Activated CD4-positive, alpha-beta T cell treated with anti-CD3 and anti-CD28 coated beads, Interleukin-2, Interleukin-6, amounts not matched to agents 100 ng/mL and 50 ng/mL, durations not matched to agents 16 hours and 8 hours (primary cell): Measurements from ENCODE around the gene KLK6.

Experiments used
- DNase-seq: peaks from one replicate; pipeline ENCODE4 v3.0.0-alpha.2; 2020

KLK6 gene

DNA sequence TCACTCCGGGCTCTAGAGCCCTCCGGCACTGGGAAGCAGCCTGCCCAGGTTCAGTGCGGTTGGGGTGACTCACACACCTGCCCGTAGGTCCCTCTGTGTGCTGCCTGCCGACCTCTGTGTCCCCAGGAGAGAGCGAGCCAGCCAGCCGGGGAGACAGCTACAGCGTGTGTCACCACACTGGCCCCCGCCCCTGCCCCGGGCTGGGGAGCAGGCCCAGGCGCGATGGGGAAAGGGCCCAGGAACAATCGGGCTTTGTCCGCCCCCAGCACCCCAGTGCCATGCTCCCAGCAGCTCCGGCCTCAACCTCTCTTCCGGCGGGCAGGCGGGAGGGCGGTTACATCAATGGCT lies at the start of gene KLK6:
Gene KLK6 (minus strand): TSS at position 179 of the 348 bp plus-strand sequence. CDS start 1,487 bp downstream, outside the sequence.
- no peak for DNase-seq

- DNase-seq: no peak
Observed at GRCh38 chr19:51018745-51019543, 49.6 kb upstream of the KLK6 start.

- DNase-seq: peak; percentile 19
Observed at GRCh38 chr19:51016798-51017683, 47.6 kb upstream of the KLK6 start.

- DNase-seq: no peak
Observed at GRCh38 chr19:51015691-51016267, 46.4 kb upstream of the KLK6 start.

DNA sequence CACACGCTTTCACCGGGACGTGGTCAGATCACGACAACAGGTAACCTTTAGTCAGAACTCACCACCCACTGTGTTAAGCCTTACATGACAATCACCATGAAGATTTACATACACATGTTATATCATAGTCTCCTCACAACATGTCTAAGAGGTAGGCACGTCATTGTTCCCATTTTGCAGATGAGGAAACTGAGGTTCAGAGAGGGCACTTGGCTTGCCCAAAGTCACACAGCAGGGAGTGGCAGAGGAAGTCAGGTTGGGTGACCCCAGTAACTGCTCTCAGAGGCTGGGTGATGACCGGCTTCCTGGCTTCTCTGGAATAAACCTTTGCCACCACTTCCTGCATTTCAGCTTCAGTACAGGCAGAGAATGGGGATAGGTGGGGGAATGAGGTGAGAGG lies 44.9 kb upstream of the KLK6 start:
- DNase-seq: no peak

DNA sequence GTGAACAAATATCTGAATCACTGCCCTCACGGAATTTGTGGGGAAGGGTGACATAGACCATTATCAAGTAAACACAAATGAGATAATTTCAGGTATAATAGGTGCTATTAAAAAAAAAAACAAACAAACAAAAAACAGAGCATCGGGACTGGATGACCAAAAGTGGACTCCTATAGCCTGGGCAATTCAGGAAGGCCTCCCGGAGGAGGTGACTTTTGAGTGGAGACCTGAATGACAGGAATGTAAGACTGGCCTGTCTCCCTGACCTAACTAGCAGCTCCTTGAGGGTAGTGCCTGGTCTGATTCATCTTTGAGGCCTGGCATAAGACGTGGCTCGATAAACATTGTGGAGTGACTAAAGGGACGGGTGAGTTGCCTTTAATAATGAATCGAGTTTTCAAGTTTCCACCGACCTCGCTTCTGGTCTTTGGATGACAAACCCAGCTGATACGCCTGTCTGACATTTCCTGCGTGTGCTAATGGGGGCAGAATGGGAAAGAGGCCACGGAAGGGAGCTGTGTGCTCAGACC lies 43.3 kb upstream of the KLK6 start:
- no peak for DNase-seq

DNA sequence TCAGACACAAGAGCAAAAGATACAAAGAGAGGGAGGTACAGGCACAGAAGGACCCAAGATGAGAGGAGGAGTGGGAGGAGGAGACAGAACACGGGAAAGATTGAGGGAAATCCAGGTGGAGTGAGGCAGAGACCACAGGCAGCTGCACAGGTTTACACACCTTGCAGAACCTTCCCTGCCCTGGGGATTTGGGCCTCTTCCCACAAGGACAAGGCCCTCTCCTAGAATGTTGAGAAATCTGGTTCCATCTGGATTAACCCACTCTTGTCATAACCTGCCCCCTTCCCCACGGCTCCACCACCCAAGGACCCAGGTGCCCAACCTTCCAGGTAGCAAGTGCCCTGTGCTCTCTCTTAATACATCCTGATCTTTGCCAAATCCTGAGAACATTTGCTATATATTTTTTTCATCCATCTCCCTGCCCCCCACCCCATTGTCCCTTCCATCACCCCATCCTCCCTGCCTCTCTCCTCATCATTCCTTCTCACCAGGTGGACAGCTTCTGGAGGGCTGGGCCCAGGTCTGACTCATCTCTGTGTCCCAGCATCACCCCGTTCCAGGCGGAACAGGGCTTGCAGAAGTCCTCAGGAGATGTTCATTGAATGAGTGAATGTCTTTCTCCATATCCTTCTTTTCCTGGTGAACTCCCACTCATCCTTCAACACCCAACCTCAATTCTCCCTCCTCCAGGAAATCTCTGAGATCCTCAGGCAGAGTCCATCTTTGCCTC lies 40.8 kb upstream of the KLK6 start:
- no peak for DNase-seq

GRCh38 chr19:51009061-51009891 lies 39.9 kb upstream of the KLK6 start:
- DNase-seq: no peak

- DNase-seq: no peak
Observed at GRCh38 chr19:51007488-51007887, 38.1 kb upstream of the KLK6 start.

DNA sequence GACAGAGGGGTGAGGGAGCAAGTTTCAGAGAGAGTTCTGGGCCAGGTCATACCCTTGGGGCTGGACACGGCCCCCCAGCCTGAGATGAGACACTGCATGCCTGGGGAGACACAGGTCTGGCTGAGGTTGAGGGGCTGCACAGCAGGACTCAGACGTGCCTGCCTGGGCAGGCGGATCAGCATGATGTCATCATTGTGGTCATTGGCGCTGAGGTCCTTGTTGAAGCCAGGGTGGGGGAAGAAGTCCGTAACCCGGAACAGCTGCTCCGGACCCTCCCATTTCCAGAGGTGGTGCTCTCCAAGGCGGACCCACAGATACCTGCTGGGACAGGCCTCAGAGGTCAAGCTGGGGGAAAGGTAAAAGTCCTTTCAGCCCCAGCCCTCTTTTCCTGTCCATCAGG lies 37.0 kb upstream of the KLK6 start:
- DNase-seq: no peak

GRCh38 chr19:51005248-51005647 lies 35.9 kb upstream of the KLK6 start:
- DNase-seq: no peak

GRCh38 chr19:51003316-51003715 lies 33.9 kb upstream of the KLK6 start:
- no peak for DNase-seq

DNA sequence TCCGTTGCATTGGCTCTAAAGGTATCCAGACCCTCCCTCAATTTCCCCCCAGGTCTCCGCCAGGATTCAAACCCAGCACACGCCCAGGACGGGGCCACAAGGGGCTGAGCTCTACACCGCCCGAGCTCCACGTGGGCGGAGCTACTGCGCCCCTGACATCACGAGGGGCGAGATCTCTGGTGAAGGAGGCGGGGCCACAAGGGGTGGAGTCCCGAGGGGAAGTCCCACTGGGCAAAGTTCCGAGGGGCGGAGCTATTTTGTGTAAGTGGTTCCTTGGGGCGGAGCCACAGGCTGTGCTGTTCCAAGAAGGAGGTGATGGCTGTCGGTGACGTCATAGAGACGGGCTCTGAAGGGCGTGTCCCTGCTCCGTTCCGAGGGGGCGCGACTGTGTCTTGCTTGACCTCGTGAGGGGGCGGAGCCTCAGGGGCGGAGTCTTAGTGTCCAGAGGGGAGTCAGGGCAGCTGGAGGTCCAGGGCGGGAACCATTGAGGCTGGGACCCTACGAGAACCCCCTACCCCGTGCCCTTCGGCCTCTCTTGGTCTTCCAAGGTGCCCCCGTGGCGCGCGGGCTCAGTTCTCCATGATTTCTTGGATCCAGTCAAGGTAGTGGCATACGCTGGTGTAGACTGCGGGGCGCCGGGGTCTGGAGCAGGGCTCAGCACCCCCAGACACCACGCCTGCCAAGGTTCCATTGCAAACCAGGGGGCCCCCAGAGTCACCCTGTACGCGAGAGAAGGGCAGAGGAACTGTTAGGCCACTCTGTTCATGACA lies 33.3 kb upstream of the KLK6 start:
- DNase-seq: peak; percentile 53

DNA sequence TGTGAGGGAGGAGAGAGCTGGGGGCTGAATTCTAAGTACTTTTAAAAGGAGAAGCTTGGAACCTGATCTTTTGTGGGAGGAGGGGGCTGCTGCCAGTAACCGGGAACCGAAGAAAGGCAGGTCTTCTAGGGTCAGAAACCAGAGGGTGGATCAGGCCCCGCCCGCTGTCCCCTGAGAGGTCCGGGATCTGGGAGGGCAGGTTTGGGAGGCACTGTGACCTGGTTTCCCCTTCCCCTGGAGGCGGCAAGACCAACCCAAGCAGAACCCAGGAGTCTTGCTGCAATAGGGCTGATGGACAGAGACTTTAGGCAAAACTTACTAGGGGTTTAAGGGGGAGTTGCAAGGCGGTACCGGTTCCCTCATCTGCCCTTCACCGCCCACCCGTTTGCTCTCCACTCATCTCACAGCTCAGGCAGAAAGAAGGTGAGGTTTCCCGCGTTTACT lies 32.7 kb upstream of the KLK6 start:
- no peak for DNase-seq

GRCh38 chr19:51001515-51001914 lies 32.1 kb upstream of the KLK6 start, which contains the start of gene KLK8:
TSS of gene KLK8 (minus strand) at chr19:51001604. CDS start at chr19:51001167, 437 bp downstream.
- DNase-seq: no peak

GRCh38 chr19:51000981-51001380 lies 31.6 kb upstream of the KLK6 start:
- DNase-seq: no peak

- no peak for DNase-seq
Observed at GRCh38 chr19:51000426-51000825, 31.0 kb upstream of the KLK6 start.

DNA sequence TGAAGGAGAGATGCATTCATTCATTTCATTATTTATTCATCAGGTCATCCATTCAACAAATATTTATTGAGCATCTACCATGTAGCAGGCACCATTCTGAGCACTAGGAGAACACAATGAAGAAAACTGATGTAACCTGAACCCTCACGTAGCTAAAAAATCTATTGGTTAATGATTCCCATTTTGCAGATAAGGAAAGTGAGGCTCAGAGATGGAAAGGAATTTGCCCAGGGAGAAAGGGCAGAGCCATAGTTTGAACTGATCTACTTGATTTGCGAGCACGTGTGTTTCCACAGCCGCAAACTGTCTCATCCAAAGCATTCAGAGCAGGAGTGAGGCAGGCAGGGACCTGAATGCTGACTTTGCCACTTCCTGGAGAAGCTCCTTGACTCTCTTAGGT lies 29.3 kb upstream of the KLK6 start:
- no peak for DNase-seq

DNA sequence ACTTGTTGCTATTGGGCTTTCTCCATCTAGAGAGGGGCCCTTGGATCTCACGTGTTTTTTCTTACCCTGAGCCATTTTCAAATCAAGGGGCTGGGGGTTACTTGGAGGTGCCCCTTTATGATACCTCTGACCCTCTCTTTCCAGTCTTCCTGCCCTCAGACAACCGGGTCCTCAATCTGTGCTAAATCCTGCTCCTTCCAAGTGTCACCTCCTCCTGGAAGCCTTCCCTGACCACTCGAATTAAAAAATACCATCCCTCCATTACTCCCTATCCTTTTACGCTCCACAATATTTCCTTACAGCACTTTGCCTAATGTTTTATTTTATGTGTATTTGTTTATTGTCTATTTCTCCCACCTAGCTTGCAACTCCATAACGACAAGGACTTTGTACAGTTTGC lies 28.7 kb upstream of the KLK6 start:
- no peak for DNase-seq

GRCh38 chr19:50994129-50994528 lies 24.7 kb upstream of the KLK6 start:
- no peak for DNase-seq

GRCh38 chr19:50992666-50993035 lies 23.3 kb upstream of the KLK6 start:
- no peak for DNase-seq
